OCI-M2 (cell line): ENCODE data around the gene NSDHL.
"Not testable (repeated sequence)": the region's sequence is repeated elsewhere in the genome, so short reads cannot be mapped to it uniquely, and the experiment has no call there.

Source experiments
- DNase-seq: peaks from one replicate; lab custom pipeline; 2025; ENCODE audit not compliant: unreplicated experiment; lab: John Stamatoyannopoulos, UW

NSDHL gene

GRCh38 chrX:152910018-152910417 lies 79.2 kb downstream of the NSDHL start:
- not testable (repeated sequence) for DNase-seq

GRCh38 chrX:152912106-152912505 lies 81.2 kb downstream of the NSDHL start:
- no peak for DNase-seq

GRCh38 chrX:152912641-152913040 lies 81.8 kb downstream of the NSDHL start:
- no peak for DNase-seq

- DNase-seq, result no peak
Measured at GRCh38 chrX:152913346-152913745, 82.5 kb downstream of the NSDHL start.

GRCh38 chrX:152913910-152914309 lies 83.0 kb downstream of the NSDHL start:
- no peak for DNase-seq

- no peak for DNase-seq
Measured at GRCh38 chrX:152915541-152916241, 84.8 kb downstream of the NSDHL start.

- no peak for DNase-seq
Measured at GRCh38 chrX:152917656-152918579, 87.1 kb downstream of the NSDHL start.

- DNase-seq, result no peak
Measured at GRCh38 chrX:152918707-152919106, 87.8 kb downstream of the NSDHL start.
